Measurements from ENCODE around the gene SELENOO. TPM values are rescaled to one million over a fixed set of nuclear protein-coding genes. Genes with fewer than 3 reads are reported as not detected.

SELENOO gene
- total and polyA plus RNA-seq, 2 donors from 2014 or later = 19.7 to 42.8 TPM

GRCh38 chr22:50175921-50176849 is 24.6 kb upstream of the SELENOO start:
- no peaks in the 10 kb centered on the region for H3K9me3 ChIP-seq (ENCODE audit: control insufficient read depth in 2 of 3, insufficient read depth in 1 of 3, low read length in 3 of 3)
- no peak overlapping the region for H3K4me3 ChIP-seq (ENCODE audit: low read length in 3 of 3)
- H3K27ac ChIP-seq (ENCODE audit: low read depth in 2 of 2, low read length in 2 of 2) = no peak overlapping the region
- intact Hi-C loops (cut with DNase I) = no loop called here
- peak in 1 of 5 donors; percentile 38 for DNase-seq
- no peak for FAIRE-seq
- H3K4me1 ChIP-seq (ENCODE audit: control insufficient read depth in 2 of 3, insufficient read depth in 2 of 3, low read depth in 1 of 3, low read length in 3 of 3) = peaks cover 0 to 7% (median 0%) of the 10 kb centered on the region in 3 donors
- H3K27me3 ChIP-seq (ENCODE audit: control insufficient read depth, insufficient read depth, low read length) = no peaks in the 10 kb centered on the region
- H3K9ac ChIP-seq (ENCODE audit: low read length in 3 of 3) = no peak overlapping the region
- no peaks in the 10 kb centered on the region for H3K36me3 ChIP-seq (ENCODE audit: control insufficient read depth in 2 of 3, insufficient read depth in 3 of 3, low read length in 3 of 3)
- no peak for TF ChIP-seq CTCF (IDR thresholded peaks at IDR 0.05; ENCODE audit: borderline replicate concordance, extremely low read depth, insufficient read depth)

- Histone ChIP-seq H3K27ac (ENCODE audit: low read depth in 2 of 2, low read length in 2 of 2) (no peak overlapping the region), H3K27me3 (ENCODE audit: control insufficient read depth, insufficient read depth, low read length) (no peaks in the 10 kb centered on the region), H3K4me3 (ENCODE audit: low read length in 3 of 3) (no peak overlapping the region), H3K9me3 (ENCODE audit: control insufficient read depth in 2 of 3, insufficient read depth in 1 of 3, low read length in 3 of 3) (no peaks in the 10 kb centered on the region), H3K4me1 (ENCODE audit: control insufficient read depth in 2 of 3, insufficient read depth in 2 of 3, low read depth in 1 of 3, low read length in 3 of 3) (peaks cover 0 to 3% (median under 1%) of the 10 kb centered on the region in 3 donors), H3K9ac (ENCODE audit: low read length in 3 of 3) (no peak overlapping the region), H3K36me3 (ENCODE audit: control insufficient read depth in 2 of 3, insufficient read depth in 3 of 3, low read length in 3 of 3) (no peaks in the 10 kb centered on the region)
- DNase-seq (peak in 2 of 5 donors; percentile 49 to 69), FAIRE-seq (no peak)
- TF ChIP-seq CTCF (IDR thresholded peaks at IDR 0.05; ENCODE audit: borderline replicate concordance, extremely low read depth, insufficient read depth) = no peak
- intact Hi-C loops (cut with DNase I) = no loop called here
These were observed 23.8 kb upstream of the SELENOO start for GRCh38 chr22:50176850-50177536.

GRCh38 chr22:50177537-50178470 is 23.0 kb upstream of the SELENOO start:
- H3K4me1 ChIP-seq (ENCODE audit: control insufficient read depth in 2 of 3, insufficient read depth in 2 of 3, low read depth in 1 of 3, low read length in 3 of 3) = peaks cover 0 to 9% (median 3%) of the 10 kb centered on the region in 3 donors
- H3K36me3 ChIP-seq (ENCODE audit: control insufficient read depth in 2 of 3, insufficient read depth in 3 of 3, low read length in 3 of 3) = no peaks in the 10 kb centered on the region
- H3K9me3 ChIP-seq (ENCODE audit: control insufficient read depth in 2 of 3, insufficient read depth in 1 of 3, low read length in 3 of 3) = no peaks in the 10 kb centered on the region
- H3K4me3 ChIP-seq (ENCODE audit: low read length in 3 of 3) = no peak overlapping the region
- intact Hi-C loops (cut with DNase I) = no loop called here
- no peak for TF ChIP-seq CTCF (IDR thresholded peaks at IDR 0.05; ENCODE audit: borderline replicate concordance, extremely low read depth, insufficient read depth)
- H3K27me3 ChIP-seq (ENCODE audit: control insufficient read depth, insufficient read depth, low read length) = no peaks in the 10 kb centered on the region
- DNase-seq = peak in 2 of 5 donors; percentile 48 to 78
- no peak overlapping the region for H3K27ac ChIP-seq (ENCODE audit: low read depth in 2 of 2, low read length in 2 of 2)
- FAIRE-seq = no peak
- H3K9ac ChIP-seq (ENCODE audit: low read length in 3 of 3) = no peak overlapping the region
